K562 (cell line): Measurements from ENCODE around the gene CD68.

ENCODE experiments used
- HDAC1 ChIP-seq, 2 experiments: fragments of 450-650 bp; IDR thresholded peaks; 2 replicates each; pipeline ENCODE4 v1.6.1; 2016 to 2017; ENCODE audit warnings: inconsistent platforms in 1 of 2, mild to moderate bottlenecking in 1 of 2, moderate library complexity in 1 of 2
- IFI16 ChIP-seq: fragments of 250-450 bp; sonication (Bioruptor Pico); IDR thresholded peaks from 2 replicates; pipeline ENCODE4 v2.1.2; 2022; ENCODE audit warnings: mild to moderate bottlenecking, inconsistent platforms
- MBD2 ChIP-seq: sonication (generic); IDR thresholded peaks from 2 replicates; pipeline ENCODE4 v1.6.1; 2016; ENCODE audit warnings: low read depth, borderline replicate concordance
- POU5F1 ChIP-seq: fragments of 150-350 bp; IDR thresholded peaks from 2 replicates; pipeline ENCODE4 v1.6.1; 2014; ENCODE audit warnings: borderline replicate concordance, low read length, low read depth, mild to moderate bottlenecking; ENCODE audit not compliant: partially characterized antibody
- SMARCB1 ChIP-seq: IDR thresholded peaks from 2 replicates; pipeline ENCODE4 v1.6.1; 2011; ENCODE audit warnings: improper control_type of control experiment, low read depth; ENCODE audit not compliant: insufficient read length
- ZEB2 ChIP-seq: fragments of 450-650 bp; IDR thresholded peaks from 2 replicates; pipeline ENCODE4 v1.6.1; 2016

GRCh38 chr17:7562208-7562605 lies 17.2 kb upstream of the CD68 start:
- TF ChIP-seq ZEB2 (no peak), IFI16 (CRISPR knock-in tag) (no peak), SMARCB1 (no peak), POU5F1 (no peak), MBD2 (no peak), HDAC1 (IDR thresholded peaks at IDR 0.05) (no peak; a peak in 1 of 4 replicates)
